ENCODE measurements around the gene PDIA2. TPM values are rescaled to one million over a fixed set of nuclear protein-coding genes. Genes with fewer than 3 reads are reported as not detected.
"Not testable (repeated sequence)": the region's sequence is repeated elsewhere in the genome, so short reads cannot be mapped to it uniquely, and the experiment has no call there.

Gene PDIA2
- total RNA-seq, 8 experiments from 2014 or later = 0.35 to 18.5 (median 9.1) TPM; not detected in 2

GRCh38 chr16:266258-267164, 16.5 kb upstream of the PDIA2 start:
- in situ Hi-C loops (cut with MboI; ENCODE audit: low pct_unique_long_range_greater_than_20kb in 2 of 9, low sequenced_read_pairs in 9 of 9, unreplicated experiment in 9 of 9) = no loop called here
- no peaks in the 10 kb centered on the region for H3K4me1 ChIP-seq (replicated peaks in 1 of 2)
- WGBS, 10 experiments = 20 to 95% (median 62%) methylated on average over 1 to 8 of the region's 25 CpGs; no CpG with 5 or more reads in 6 of the 10 experiments
- no peak overlapping the region for H3K27ac ChIP-seq
- ATAC-seq (replicated peaks in 6 of 8) = peak in 4 of 8 experiments; percentile 3 to 21 (median 8)
- H3K4me3 ChIP-seq = no peak overlapping the region

GRCh38 chr16:267562-267961, 15.4 kb upstream of the PDIA2 start:
- whole genome bisulfite sequencing, 10 experiments = 75 to 100% (median 89%) methylated on average over 2 to 5 of the region's 17 CpGs; no CpG with 5 or more reads in 3 of the 10 experiments
- ATAC-seq (replicated peaks in 6 of 8) = not testable (repeated sequence)

GRCh38 chr16:268141-269053, 14.6 kb upstream of the PDIA2 start:
- H3K4me1 ChIP-seq (replicated peaks in 1 of 2) = no peaks in the 10 kb centered on the region
- H3K4me3 ChIP-seq = no peak overlapping the region
- in situ Hi-C loops (cut with MboI; ENCODE audit: low pct_unique_long_range_greater_than_20kb in 2 of 9, low sequenced_read_pairs in 9 of 9, unreplicated experiment in 9 of 9) = no loop called here
- 0 to 88% (median 84%) methylated on average over 1 to 17 of the region's 40 CpGs; no CpG with 5 or more reads in 3 of the 10 experiments for WGBS, 10 experiments
- no peak overlapping the region for H3K27ac ChIP-seq
- ATAC-seq (replicated peaks in 6 of 8) = no peak

More at GRCh38 chr16:267562-267961, 15.4 kb upstream of the PDIA2 start:
- H3K4me1 ChIP-seq (replicated peaks in 1 of 2); H3K4me3 ChIP-seq; H3K27ac ChIP-seq; in situ Hi-C loops (cut with MboI; ENCODE audit: low pct_unique_long_range_greater_than_20kb in 2 of 9, low sequenced_read_pairs in 9 of 9, unreplicated experiment in 9 of 9): not testable (repeated sequence)

- in situ Hi-C loops (cut with MboI; ENCODE audit: low pct_unique_long_range_greater_than_20kb in 2 of 9, low sequenced_read_pairs in 9 of 9, unreplicated experiment in 9 of 9) = no loop called here
- H3K27ac ChIP-seq = no peak overlapping the region
- no peak overlapping the region for H3K4me3 ChIP-seq
- no peak for ATAC-seq (replicated peaks in 6 of 8)
- no peaks in the 10 kb centered on the region for H3K4me1 ChIP-seq (replicated peaks in 1 of 2)
- 37 to 100% (median 75%) methylated on average over 1 to 4 of the region's 24 CpGs; no CpG with 5 or more reads in 6 of the 10 experiments for WGBS, 10 experiments
These were observed 13.7 kb upstream of the PDIA2 start for GRCh38 chr16:269061-269796.

GRCh38 chr16:270381-271255, 12.3 kb upstream of the PDIA2 start:
- Histone ChIP-seq H3K4me3 (no peak overlapping the region), H3K4me1 (replicated peaks in 1 of 2) (peaks cover 0 to 6% of the 10 kb centered on the region in 2 donors), H3K27ac (no peak overlapping the region)
- WGBS, 10 experiments = 80 to 90% methylated on average over 1 to 2 of the region's 34 CpGs; no CpG with 5 or more reads in 8 of the 10 experiments
- ATAC-seq (replicated peaks in 6 of 8) = no peak
- in situ Hi-C loops (cut with MboI; ENCODE audit: low pct_unique_long_range_greater_than_20kb in 2 of 9, low sequenced_read_pairs in 9 of 9, unreplicated experiment in 9 of 9) = no loop called here

- no peak for ATAC-seq (replicated peaks in 6 of 8)
- Histone ChIP-seq H3K4me1 (replicated peaks in 1 of 2) (peaks cover 6 to 7% of the 10 kb centered on the region in 2 donors), H3K4me3 (no peak overlapping the region), H3K27ac (no peak overlapping the region)
- in situ Hi-C loops (cut with MboI; ENCODE audit: low pct_unique_long_range_greater_than_20kb in 2 of 9, low sequenced_read_pairs in 9 of 9, unreplicated experiment in 9 of 9) = no loop called here
- WGBS, 10 experiments = 82 to 89% methylated on average over 2 to 4 of the region's 36 CpGs; no CpG with 5 or more reads in 8 of the 10 experiments
These were observed 10.1 kb upstream of the PDIA2 start for GRCh38 chr16:272633-273546.

- in situ Hi-C loops (cut with MboI; ENCODE audit: low pct_unique_long_range_greater_than_20kb in 2 of 9, low sequenced_read_pairs in 9 of 9, unreplicated experiment in 9 of 9) = no loop called here
- no peak overlapping the region for H3K27ac ChIP-seq
- no peak overlapping the region for H3K4me3 ChIP-seq
- peak in 2 of 8 experiments; percentile 14 to 17 for ATAC-seq (replicated peaks in 6 of 8)
- H3K4me1 ChIP-seq (replicated peaks in 1 of 2) = peaks cover 6 to 7% of the 10 kb centered on the region in 2 donors
- WGBS, 10 experiments = 100% methylated on average over 1 to 2 of the region's 30 CpGs; no CpG with 5 or more reads in 8 of the 10 experiments
These were observed 9.2 kb upstream of the PDIA2 start for GRCh38 chr16:273547-274421.

GRCh38 chr16:275041-275641, 7.8 kb upstream of the PDIA2 start:
- Histone ChIP-seq H3K27ac (no peak overlapping the region), H3K4me1 (replicated peaks in 1 of 2) (peaks cover 6 to 7% of the 10 kb centered on the region in 2 donors), H3K4me3 (peak overlapping the region; percentile 26 to 40 (median 34))
- WGBS, 10 experiments = 3% methylated on average over 7 of the region's 58 CpGs; no CpG with 5 or more reads in 9 of the 10 experiments
- peak; percentile 13 to 53 (median 38) for ATAC-seq (replicated peaks in 6 of 8)
- in situ Hi-C loops (cut with MboI; ENCODE audit: low pct_unique_long_range_greater_than_20kb in 2 of 9, low sequenced_read_pairs in 9 of 9, unreplicated experiment in 9 of 9) = no loop called here

- peak; percentile 11 to 66 (median 18) for ATAC-seq (replicated peaks in 6 of 8)
- Histone ChIP-seq H3K4me3 (peak within 1 kb of the TSS; percentile 26 to 40 (median 34)), H3K4me1 (replicated peaks in 1 of 2) (peaks cover 6 to 7% of the 10 kb centered on the region in 2 donors), H3K27ac (no peak within 1 kb of the TSS)
- no CpG with 5 or more reads among the region's 56 CpGs for WGBS, 10 experiments
- in situ Hi-C loops (cut with MboI; ENCODE audit: low pct_unique_long_range_greater_than_20kb in 2 of 9, low sequenced_read_pairs in 9 of 9, unreplicated experiment in 9 of 9) = no loop called here
These were observed 7.2 kb upstream of the PDIA2 start, which contains the start of gene RGS11 for GRCh38 chr16:275786-276232. TSS of gene RGS11 (minus strand) at chr16:275944. CDS start at chr16:275911, 33 bp downstream.

All from motor neuron (in vitro differentiated cells).